ENCODE data around the gene CELF2.

- TF ChIP-seq CTCF (IDR thresholded peaks at IDR 0.05), result no peak
- TF ChIP-seq POLR2AphosphoS5 (IDR thresholded peaks at IDR 0.05), result no peak
- no peak for TF ChIP-seq EP300 (IDR thresholded peaks at IDR 0.05)
- TF ChIP-seq POLR2A (IDR thresholded peaks at IDR 0.05), result no peak
These were observed 270.6 kb downstream of the CELF2 start for GRCh38 chr10:11288302-11288701.

All from suprapubic skin (tissue), 4 donors.